Dedifferentiated amniotic fluid mesenchymal stem cell (primary cell): ENCODE measurements around the gene KLHL9.
"Not testable (repeated sequence)": the region's sequence is repeated elsewhere in the genome, so short reads cannot be mapped to it uniquely, and the experiment has no call there.

Source experiments
- DNase-seq: peaks from one replicate; pipeline ENCODE4 v3.0.0-alpha.2; 2016; ENCODE audit errors: extremely low spot score

The KLHL9 gene

GRCh38 chr9:21334701-21335632 lies at the start of gene KLHL9:
KLHL9 (minus strand) TSS chr9:21335404; CDS start chr9:21334859, 545 bp downstream.
- peak; percentile 91 for DNase-seq

- no peak for DNase-seq
These were observed 48.4 kb upstream of the KLHL9 start for GRCh38 chr9:21383627-21384026.

- no peak for DNase-seq
These were observed 46.5 kb upstream of the KLHL9 start for GRCh38 chr9:21381448-21382339.

GRCh38 chr9:21371467-21371866 lies 36.3 kb upstream of the KLHL9 start:
- DNase-seq: not testable (repeated sequence)

- no peak for DNase-seq
These were observed 32.8 kb upstream of the KLHL9 start, which contains the start of gene IFNA13 for GRCh38 chr9:21367957-21368356. IFNA13 (minus strand) TSS chr9:21368057; CDS start chr9:21368010, 47 bp downstream.

- not testable (repeated sequence) for DNase-seq
These were observed 32.0 kb upstream of the KLHL9 start for GRCh38 chr9:21367169-21367568.

- DNase-seq: no peak
These were observed 27.1 kb upstream of the KLHL9 start for GRCh38 chr9:21362287-21362686.

GRCh38 chr9:21357479-21358460 lies 22.6 kb upstream of the KLHL9 start:
- DNase-seq: no peak

GRCh38 chr9:21350787-21351186 lies 15.6 kb upstream of the KLHL9 start, which contains the start of gene IFNA6:
IFNA6 (minus strand) TSS chr9:21350887; CDS start chr9:21350887, 0 bp downstream.
- DNase-seq: no peak

GRCh38 chr9:21348430-21348970 lies 13.3 kb upstream of the KLHL9 start:
- DNase-seq: no peak

- DNase-seq: no peak
These were observed 5.5 kb upstream of the KLHL9 start for GRCh38 chr9:21340735-21341134.

GRCh38 chr9:21336457-21336856 lies 1.3 kb upstream of the KLHL9 start:
- no peak for DNase-seq

GRCh38 chr9:21333226-21333625 lies 2.0 kb downstream of the KLHL9 start:
- no peak for DNase-seq

GRCh38 chr9:21331676-21332402 lies 3.4 kb downstream of the KLHL9 start:
- DNase-seq: no peak

GRCh38 chr9:21326526-21327139 lies 8.6 kb downstream of the KLHL9 start:
- peak; percentile 51 for DNase-seq

GRCh38 chr9:21324047-21324446 lies 11.2 kb downstream of the KLHL9 start:
- no peak for DNase-seq

- DNase-seq: no peak
These were observed 12.2 kb downstream of the KLHL9 start for GRCh38 chr9:21322911-21323461.

GRCh38 chr9:21320465-21320864 lies 14.7 kb downstream of the KLHL9 start:
- no peak for DNase-seq
